GM18517 (cell line): Measurements from ENCODE around the gene PPDPF.

Experiments used
- ATAC-seq: cut with Tn5 transposase; IDR thresholded peaks from one replicate; pipeline ENCODE4 v1.9.1; 2021; ENCODE audit warnings: mild to moderate bottlenecking, moderate library complexity; ENCODE audit not compliant: unreplicated experiment

Gene PPDPF

DNA sequence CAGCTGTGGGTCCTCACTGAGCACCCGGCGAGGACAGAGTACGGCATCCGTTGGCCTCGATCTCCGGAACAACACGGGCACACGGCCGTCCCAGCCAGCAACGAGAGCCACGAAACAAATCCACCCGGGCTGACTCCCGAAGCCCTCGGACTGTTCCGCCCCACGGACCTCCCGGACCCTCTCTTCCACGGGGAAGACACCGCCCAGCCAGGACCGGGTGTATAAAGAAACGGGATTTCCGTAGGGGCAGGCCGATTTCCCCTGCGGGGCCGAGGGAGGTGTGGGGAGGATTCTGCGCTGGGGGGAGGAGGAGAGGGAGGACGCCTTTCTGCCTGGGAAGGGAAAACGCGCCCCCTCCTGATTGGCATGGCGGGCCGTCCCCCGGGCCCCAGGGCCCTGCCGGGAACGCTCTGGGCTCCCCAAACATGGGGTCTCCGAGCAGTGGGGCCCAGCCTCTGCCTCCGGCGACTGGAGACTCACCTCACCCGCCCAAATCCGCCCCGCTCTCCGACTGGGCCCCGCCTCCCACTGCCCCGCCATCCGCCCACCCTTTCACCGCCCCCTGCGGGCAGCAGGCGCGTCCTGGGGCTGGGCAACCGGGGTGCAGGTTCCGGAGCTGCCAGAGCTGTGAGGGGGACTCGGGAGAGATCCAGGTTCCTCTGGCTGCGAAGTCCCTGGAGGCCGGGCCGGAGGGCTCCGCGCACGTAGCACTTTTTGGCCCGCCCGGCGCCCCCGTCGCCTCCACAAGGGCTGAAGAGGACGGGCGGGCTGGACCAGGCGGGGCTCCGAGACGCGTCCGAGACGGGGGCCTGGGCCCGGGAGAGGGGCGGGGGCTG, 679 bp upstream of the PPDPF start:
- peak; percentile 46 for ATAC-seq

DNA sequence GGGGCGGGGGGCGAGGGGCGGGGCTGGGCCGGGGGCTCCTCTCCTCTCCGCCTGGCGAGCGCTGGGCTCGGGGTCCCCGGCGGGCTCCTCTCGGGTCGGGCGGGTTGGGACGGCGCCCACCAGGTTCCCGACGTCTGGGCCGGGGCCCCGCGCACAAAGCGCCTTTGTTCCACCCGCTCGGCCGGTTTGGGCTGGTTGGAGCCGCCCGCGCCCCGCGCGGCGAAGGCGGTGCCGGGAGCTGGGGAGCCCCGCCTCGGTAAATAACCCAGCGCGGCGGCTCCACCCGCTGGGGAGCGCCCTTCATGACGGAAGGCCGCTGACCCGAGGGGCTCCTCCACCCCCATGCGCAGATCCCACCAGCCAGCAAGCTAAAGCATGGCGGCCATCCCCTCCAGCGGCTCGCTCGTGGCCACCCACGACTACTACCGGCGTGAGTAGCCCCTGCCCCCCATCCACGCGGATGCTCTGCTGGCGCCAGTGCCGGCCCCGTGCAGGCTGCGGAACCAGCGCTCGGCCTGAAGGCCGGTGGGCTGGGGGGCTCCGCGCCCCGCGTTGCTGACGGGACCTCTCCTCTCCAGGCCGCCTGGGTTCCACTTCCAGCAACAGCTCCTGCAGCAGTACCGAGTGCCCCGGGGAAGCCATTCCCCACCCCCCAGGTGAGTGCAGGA, 503 bp downstream of the PPDPF start:
- ATAC-seq = no peak

DNA sequence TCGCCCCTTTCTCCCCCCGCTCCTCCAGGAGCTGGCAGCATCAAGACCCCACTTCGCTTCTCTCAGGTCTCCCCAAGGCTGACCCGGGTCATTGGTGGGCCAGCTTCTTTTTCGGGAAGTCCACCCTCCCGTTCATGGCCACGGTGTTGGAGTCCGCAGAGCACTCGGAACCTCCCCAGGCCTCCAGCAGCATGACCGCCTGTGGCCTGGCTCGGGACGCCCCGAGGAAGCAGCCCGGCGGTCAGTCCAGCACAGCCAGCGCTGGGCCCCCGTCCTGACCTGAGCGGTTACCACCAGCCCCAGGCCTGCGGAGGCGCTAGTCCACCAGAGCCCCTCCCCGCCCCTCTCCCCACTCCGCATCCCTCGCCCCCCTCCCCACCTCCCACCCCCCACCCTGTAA, 1.0 kb downstream of the PPDPF start:
- ATAC-seq = no peak

DNA sequence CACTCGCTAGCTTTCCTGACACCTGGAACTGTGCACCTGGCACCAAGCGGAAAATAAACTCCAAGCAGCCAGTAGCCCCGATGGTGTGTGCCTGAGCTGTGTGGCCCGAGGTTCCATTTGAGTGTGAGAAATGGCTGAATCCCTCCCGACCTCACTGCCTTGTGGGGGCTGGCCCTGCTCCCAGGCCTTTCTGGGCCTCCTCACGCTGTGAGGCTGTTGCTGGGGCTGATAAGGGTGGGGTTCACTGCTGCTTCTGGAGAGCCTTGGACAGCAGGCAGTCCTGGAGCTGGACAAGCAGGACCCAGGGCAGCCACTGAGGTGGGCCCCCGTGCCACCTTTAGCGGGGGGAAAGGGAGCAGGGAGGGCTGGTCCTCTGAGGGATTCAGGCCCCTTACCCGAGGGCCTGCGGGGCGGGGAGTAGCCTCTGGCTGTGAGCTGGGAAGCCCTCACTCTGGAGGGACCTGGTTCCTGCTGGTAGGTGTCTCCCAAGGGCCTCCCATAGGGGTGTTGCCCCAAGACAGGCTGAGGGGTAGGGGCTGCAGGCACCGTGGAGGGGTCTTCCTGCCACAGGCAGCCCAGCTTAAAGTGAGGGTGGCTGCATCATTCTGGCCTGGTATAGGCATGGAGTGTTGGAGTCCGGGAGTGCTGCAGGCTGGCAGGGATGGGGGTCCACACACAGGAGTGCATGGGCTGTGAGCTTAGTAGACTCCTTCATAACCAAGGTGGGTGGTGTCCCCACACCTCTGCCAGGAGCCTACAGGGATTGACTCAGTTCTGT, 1.7 kb downstream of the PPDPF start:
- ATAC-seq = no peak

DNA sequence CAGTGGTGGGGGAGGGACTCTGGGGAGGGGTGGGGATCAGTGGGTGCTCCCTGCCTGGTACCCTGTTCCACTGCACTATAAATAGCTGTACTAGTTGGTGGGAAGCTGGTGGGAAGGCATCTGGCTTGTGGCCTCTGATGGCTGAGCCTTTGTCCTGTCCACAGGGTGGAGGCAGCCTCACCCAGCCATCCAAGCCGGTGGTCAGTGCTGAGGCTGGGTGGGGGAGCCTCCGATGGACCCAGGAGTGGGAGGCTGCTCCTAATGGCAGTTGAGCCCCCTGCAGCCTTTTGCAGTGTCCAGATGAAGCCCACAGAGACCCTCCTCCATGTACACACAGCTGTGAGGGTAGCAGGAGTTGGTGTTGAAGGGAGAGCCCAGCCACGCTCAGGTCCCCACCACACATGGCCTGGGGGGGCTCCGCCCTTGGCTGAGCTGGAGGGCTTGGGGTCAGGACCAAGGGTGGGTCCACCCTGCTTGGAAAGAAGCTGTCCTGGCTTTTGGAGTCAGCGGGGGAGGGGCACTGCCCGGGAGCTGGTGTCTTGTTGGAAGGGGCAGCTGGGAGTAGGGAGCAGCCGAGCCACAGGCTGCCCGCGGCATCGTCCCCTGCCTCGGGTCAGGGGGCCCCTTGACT, 2.5 kb downstream of the PPDPF start:
- ATAC-seq = no peak

DNA sequence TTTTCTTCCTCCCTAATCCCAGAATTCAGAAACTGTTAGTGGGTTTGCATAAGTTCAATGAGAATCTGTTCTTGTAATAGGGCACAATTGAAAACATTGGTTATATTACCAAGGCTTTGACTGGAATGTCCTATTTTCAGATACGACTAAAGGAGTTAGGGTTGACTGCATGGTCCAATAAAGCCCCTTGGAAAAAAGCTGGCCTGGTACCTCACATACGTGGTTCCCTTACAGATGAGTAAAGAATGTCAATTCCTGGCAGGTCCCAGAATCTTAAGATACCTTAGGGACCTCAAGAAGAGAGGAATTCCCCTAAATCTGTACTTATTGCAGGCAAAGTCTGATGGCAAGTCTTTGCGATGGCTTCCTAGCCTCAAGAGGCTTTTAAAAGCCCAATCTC, 4.6 kb downstream of the PPDPF start:
- no peak for ATAC-seq

DNA sequence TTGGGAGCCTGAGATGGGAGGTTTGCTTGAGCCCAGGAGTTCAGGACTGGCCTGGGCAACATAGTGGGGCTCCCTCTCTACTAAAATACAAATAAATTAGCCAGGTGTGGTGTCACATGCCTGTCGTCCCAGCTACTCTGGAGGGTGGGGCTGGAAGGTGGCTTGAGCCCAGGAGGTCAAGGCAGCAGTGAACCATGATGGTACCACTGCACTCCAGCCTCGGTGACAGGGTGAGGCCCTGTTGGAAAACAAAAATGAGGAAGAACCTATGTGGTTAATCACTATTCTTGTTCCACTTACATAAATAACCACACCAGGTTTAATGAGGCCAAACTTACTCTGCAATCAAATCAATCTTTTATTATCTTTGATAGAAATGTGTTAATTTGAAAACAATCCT, 5.4 kb downstream of the PPDPF start:
- no peak for ATAC-seq

DNA sequence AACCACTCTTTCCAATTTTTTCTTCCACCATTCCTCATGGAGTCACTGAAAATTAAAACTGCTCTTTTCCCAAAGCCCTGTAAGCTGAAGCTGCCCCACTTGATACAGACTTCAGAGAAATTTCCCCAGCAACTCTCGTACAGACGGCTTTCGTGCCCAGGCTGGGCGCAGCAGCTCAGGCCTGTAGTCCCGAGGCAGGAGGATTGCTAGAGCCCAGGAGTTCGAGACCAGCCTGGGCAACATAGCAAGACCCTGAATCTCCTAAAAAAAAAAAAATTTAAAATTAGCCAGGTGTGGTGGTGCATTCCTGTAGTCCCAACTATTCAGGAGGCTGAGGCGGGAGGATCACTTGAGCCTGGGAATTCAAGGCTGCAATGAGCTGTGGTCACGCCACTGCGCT, 6.6 kb downstream of the PPDPF start:
- ATAC-seq = no peak

DNA sequence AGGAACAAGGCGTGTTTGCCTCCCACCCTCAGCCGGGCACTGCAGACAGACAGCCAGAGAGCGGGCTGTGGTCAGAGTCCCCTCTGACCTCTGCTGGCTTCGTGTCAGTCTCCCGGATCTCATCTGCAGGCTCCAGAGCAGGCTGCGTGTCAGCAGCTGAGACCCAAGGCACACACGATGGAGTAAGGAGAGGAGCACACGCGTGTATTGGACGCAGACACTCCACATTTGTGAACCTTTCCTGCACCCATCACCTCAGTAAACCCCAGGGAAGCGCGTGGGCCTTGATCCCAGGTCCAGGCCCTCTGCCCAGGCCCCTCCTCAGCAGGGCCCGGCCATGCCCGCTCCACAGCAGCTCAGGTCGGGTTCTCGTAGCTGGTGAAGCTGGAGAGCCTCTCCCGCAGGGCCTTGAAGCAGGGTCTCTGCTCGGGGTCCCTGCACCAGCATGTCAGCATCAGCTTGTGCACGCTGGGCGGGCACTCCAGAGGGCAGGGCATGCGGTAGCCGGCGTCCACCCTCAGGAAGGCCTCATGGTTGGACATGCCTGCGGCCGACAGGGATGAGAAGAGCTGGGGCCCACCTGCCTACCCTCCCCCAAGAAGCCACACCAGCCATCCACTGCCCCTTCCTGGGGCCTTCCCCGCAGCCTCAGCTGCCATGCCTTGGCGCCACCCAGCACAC, 8.8 kb downstream of the PPDPF start:
- no peak for ATAC-seq

DNA sequence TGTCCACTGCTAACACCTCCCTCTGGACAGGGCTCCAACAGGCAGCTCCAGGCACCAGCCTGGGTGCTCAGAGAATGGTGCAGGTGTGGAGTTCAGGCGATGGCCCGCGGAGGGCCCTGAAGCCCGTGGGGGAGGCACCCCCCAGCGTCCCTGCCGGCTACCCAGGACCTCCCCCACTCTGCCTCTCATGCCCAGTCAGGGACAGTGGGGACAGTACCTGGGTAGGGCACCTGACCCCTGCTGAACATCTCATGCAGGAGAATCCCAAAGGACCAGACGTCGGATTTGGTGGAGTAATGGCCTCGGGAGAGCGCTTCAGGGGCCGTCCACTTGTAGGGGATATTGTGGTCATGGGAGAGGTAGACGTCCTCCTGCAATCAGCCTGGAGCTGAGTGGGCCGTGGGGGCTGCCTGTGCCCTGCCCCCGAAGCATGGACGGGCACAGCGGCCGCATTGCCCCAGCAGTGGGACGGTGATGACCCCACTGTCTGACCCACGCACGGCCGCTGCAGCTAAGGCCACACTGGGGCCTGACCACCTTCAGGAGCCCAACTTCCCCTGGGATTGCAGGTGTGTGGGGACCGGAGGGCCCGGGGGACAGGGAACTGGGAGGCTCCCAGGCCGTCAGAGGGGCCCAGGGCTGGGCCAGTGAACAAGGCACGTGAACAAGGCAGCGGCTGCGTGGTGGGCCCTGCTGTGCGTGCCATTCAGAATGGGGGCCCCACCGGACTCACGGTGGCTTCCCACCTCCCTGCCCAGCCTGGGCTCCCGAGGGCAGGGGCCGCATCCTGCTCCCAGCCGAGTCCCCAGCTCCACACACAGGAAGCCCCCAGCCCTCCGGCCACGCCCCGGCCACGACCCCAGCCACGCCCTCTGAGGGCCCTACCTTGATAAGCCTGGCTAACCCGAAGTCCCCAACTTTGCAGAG, 9.6 kb downstream of the PPDPF start:
- ATAC-seq = no peak

DNA sequence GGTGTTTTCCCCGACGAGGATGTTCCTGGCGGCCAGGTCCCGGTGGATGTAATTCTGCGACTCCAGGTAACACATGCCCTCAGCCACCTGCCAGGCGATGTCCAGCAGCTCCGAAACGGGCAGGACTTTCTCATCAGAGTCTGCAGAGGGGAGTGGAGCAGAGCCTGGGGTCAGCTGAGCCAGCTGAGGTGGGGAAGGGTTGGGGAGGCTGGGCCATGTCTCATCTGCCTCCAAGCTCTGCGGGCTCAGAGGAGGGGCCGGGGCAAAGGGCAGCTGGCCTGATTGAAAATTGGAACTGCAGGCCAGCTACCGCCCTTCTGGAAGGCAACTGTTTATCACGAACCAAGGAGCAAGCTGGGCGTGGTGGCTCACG, 10.2 kb downstream of the PPDPF start:
- no peak for ATAC-seq

DNA sequence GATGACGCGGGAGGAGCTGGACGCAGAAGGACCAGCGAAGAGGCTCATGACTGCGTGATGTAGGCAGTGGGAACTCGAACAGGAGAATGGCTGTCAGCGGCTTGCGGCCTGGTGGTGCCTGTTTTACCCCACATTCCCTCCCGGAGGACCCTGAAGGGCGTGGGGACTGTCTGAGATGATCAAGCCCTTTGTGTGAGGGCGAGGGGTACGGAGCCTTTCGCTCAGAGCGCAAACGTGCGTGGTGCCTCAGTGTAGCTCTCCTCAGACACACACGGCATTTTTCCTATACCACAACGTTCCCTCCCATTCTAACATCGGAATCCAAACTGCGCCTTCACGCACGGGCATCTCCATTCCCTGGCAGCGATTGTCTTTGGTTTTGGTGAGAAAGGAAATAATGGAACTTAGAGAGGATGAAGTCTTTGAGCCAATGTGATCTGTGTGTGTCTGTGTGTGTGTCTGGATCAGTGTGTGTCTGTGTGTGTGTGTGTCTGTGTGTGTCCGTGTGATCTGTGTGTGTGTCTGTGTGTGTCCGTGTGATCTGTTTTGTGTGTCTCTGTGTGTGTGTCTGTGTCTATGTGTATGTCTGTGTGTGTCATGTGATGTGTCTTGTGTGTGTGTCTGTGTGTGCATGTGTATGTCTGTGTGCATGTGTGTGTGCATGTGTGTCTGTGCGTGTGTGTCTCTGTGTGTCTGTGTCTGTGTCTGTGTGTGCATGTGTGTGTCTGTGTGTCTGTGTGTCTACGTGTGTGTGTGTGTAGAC, 11.3 kb downstream of the PPDPF start:
- no peak for ATAC-seq

DNA sequence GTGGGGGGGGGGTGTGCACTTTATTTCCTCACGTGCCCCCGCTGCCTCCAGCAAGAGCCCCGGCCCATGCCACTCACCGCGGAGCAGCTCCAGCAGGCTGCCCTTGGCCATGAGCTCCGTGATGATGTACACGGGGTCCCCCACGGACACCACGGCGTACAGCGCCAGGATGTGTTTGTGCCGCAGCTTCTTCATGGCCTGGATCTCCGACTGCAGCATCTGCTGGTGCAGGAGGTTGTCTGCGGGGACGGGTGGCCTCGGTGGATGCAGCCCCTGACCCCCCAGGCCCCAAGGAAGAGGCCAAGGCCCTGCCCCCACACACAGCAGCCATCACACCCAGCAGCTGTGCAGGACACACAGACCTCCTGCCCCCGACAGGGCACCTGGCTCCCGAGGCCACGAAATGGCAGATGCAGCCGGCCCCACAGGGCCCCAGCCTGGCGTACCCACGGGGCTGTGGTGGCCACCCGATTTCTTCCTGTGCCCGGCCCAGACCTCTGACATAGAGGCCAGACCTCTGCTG, 11.9 kb downstream of the PPDPF start:
- ATAC-seq = no peak

DNA sequence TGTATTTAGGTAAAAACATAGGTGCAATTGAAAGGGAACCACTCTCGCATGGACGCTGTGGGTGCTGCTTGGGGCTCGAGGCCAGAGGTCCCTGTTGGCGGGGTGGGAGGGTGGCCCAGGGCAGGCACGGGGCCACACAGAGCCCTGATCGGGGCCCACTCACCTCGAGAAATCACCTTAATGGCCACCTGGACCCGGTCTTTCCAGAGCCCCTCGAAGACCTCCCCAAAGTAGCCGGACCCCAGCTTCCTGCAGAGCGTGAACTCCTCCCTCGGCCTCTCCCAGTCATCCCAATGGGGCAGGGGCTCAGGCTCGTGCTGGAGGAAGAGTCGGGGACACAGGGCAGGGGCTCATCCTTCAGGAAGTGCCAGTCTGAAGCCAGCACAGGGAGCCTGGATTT, 12.8 kb downstream of the PPDPF start:
- no peak for ATAC-seq

DNA sequence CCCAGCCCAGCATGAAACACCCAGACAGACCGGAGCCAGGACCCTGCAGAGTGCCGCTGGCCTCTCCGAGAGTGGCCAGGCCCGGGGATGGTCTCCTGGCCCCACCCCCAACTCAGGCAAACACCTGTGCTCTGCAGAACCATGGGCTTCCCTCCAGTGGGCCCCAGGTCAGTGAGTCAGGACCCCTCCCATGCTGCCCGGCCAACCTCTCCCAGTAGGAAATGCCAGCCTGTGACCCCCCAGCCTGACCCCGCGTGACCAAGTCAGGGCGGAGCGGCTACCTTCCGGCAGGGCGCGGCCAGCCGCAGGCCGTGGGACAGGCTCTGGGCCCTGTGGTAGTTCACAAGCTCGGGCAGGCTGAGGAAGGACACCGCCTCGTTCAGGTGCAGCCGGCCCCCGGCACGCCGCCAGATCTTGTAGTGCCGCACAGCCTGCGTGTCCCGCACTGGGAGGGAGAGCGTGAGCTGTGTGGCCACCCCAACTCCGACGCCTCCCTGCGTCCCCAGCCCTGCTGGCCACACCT, 13.4 kb downstream of the PPDPF start:
- ATAC-seq = no peak

DNA sequence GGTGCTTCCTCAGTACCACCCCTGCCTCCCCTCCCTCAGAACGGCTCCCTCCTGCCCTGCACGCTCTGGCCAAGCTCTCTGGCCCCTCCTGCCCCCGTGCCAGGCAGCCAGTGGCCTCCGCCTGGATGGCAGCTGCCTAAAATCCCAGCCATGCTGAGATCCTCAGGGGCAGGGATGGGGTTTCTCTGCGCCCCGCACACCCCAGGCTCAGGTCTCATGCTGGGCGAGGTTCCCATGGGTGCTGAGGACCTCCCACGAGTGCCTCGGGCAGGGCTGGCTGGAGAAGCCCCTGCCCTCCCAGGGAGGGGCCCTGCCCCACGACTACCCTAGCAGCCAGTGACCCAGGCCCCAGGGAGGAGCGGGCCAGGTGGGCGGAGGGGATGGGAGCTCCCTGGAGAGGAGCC, 13.9 kb downstream of the PPDPF start:
- no peak for ATAC-seq

DNA sequence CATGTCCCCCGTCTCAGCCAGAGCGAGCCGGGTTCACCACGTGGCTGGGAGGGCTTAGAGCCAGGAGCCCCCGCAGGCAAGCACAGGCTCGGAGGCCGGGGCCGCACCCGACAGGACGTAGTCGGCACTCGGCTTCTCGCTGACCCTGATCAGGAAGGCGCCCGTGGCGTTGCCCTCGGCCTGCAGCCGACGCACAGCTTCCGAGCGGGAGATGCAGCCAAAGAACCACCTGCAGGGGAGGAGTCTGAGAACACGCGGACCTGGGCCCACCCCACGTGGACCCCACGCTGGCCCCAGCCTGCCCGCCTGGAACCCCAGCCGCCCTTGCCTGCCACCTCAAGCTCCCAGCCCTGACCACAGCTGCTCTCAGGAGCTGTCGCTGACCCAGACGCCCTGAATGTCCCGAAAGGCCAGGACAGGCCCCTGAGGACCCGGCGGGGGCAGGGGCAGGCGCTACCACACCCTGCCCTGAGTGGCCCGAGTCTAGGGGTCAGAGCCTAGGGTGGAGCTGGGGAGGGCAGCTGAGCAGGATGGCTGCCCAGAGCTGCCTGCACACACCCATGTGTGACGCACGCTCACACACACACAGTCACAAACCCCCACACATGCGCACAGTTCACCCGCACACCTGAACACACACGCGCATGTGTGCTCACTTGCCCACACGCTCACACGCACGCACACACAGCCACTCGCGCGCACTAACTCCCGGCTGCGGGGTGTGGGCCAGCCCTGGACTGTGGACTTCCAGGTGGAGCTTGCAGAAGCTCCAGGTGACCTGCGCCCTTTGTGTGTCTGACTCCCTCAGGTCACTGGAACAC, 14.5 kb downstream of the PPDPF start:
- no peak for ATAC-seq
